GM18873 (cell line): ENCODE measurements around the gene FUZ.

Source experiments
- ATAC-seq: cut with Tn5 transposase; IDR thresholded peaks from one replicate; pipeline ENCODE4 v1.9.1; 2021; ENCODE audit warnings: mild to moderate bottlenecking, moderate library complexity, moderate number of reproducible peaks; ENCODE audit not compliant: unreplicated experiment, low FRiP score

Gene FUZ

GRCh38 chr19:49851456-49852259 lies 38.6 kb upstream of the FUZ start:
- ATAC-seq: no peak

- ATAC-seq: peak; percentile 44
These were observed 37.6 kb upstream of the FUZ start, which contains the start of gene PTOV1 for GRCh38 chr19:49850487-49851342. Gene PTOV1 (plus strand): TSS chr19:49851159.

GRCh38 chr19:49850221-49850486 lies 37.1 kb upstream of the FUZ start:
- ATAC-seq: no peak

- ATAC-seq: no peak
These were observed 36.5 kb upstream of the FUZ start for GRCh38 chr19:49849433-49850220.

GRCh38 chr19:49848938-49849337 lies 35.8 kb upstream of the FUZ start:
- ATAC-seq: no peak

- no peak for ATAC-seq
These were observed 34.9 kb upstream of the FUZ start for GRCh38 chr19:49847731-49848696.

GRCh38 chr19:49846408-49846807 lies 33.3 kb upstream of the FUZ start:
- no peak for ATAC-seq

- ATAC-seq: no peak
These were observed 32.3 kb upstream of the FUZ start for GRCh38 chr19:49845414-49845813.

GRCh38 chr19:49844138-49845095 lies 31.3 kb upstream of the FUZ start:
- no peak for ATAC-seq

GRCh38 chr19:49843265-49843664 lies 30.2 kb upstream of the FUZ start:
- ATAC-seq: no peak

GRCh38 chr19:49840736-49841249 lies 27.7 kb upstream of the FUZ start:
- no peak for ATAC-seq

- ATAC-seq: no peak
These were observed 27.2 kb upstream of the FUZ start for GRCh38 chr19:49840321-49840720.

- ATAC-seq: no peak
These were observed 26.6 kb upstream of the FUZ start for GRCh38 chr19:49839713-49840112.

GRCh38 chr19:49838885-49839588 lies 25.9 kb upstream of the FUZ start:
- no peak for ATAC-seq

GRCh38 chr19:49837425-49837824 lies 24.3 kb upstream of the FUZ start:
- ATAC-seq: no peak

GRCh38 chr19:49837009-49837310 lies 23.9 kb upstream of the FUZ start:
- ATAC-seq: no peak

GRCh38 chr19:49836176-49837008 lies 23.3 kb upstream of the FUZ start:
- ATAC-seq: no peak
